ENCODE results near the gene LIME1.

LIME1 gene

DNA sequence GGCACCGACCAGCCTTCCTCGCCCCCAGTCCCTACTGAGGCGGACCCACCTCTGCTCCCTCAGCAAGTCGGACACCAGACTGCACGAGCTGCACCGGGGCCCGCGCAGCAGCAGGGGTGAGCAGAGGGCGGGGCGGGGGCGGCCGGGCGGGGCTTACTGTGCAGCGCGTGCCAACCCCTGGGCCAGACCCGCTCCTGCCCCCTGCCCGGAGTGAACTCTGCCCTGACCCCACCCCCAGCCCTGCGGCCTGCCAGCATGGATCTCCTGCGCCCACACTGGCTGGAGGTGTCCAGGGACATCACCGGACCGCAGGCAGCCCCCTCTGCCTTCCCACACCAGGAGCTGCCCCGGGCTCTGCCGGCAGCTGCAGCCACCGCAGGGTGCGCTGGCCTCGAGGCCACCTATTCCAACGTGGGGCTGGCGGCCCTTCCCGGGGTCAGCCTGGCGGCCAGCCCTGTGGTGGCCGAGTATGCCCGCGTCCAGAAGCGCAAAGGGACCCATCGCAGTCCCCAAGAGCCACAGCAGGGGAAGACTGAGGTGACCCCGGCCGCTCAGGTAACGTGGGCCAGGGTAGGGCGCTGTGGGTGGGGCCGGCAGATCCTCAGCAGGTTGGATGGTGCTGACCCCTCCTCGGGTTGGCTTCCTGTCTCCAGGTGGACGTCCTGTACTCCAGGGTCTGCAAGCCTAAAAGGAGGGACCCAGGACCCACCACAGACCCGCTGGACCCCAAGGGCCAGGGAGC lies 1.7 kb downstream of the LIME1 start:
- DNase-seq (ENCODE audit: low spot score): peak; percentile 23

- peak; percentile 69 for DNase-seq (ENCODE audit: low spot score)
These were observed 2.2 kb downstream of the LIME1 start for GRCh38 chr20:63738687-63739129.

DNA sequence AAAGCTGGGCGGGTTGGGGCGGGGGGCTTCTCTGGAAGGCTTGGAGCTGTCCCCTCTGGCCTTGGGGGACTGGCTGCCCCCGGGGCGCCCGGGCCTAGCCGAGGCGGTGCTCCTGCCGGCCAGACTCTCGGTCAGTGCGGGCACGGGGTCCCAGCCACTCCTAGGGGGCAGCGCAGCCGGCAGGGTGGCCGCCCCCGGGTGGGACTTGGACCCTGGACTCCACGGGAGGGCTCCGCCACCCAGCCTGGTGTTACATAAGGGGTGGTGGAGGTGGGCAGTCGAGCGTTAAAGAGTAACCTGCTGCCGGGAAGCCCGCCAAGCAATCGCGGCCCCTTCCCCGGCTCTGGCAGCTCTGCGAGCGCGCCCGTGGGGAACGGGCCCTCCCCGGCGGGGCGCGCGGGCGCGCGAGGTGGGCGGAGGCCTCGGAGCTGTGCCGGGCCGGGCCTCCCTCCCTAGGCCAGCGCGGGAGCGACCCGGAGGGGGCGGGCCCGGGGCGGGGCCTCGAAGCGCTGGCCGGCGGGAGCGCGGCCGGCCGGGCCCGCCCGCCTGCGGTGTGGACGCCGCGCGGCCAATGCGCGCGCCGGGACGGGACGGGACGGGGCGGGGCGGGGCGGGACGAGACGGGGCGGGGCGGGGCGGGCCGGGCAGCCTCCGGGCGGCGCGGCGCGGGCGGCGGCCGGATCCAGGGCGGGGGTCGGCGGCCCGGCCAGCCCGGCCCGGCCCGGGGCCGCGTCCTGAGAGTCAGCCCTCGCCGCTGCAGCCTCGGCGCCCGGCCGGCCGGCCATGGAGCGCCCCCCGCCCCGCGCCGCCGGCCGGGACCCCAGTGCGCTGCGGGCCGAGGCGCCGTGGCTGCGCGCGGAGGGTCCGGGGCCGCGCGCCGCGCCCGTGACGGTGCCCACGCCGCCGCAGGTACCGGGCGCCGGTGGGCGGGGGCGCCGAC lies 2.9 kb downstream of the LIME1 start, which contains the start of gene SLC2A4RG:
SLC2A4RG (plus strand) TSS at position 647 of the 940 bp plus-strand sequence; CDS start at position 784, 137 bp downstream.
- peak; percentile 73 for DNase-seq (ENCODE audit: low spot score)

DNA sequence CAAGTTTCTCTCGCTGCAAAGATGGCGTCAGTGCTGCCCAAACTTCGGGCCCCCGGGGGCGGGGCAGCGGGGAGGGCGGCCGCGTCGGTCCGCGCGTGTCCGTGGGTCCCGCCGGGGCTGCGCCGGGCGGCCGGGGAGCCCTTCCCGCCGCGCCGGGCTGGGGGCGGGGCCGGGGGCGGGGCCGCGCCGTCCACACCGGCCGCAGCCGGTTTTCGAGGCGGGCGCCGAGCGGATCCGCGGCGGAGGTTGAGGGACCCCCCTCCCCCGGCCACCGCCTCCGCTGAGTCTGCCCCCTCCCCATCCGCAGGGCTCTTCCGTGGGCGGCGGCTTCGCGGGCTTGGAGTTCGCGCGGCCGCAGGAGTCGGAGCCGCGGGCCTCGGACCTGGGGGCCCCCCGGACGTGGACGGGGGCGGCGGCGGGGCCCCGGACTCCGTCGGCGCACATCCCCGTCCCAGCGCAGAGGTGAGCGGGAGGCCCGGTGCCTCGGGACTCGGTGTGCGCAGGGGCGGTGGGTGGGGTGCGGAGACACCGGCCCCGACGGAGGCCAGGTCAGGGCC lies 3.7 kb downstream of the LIME1 start:
- DNase-seq (ENCODE audit: low spot score): no peak

GRCh38 chr20:63740627-63741353 lies 4.3 kb downstream of the LIME1 start:
- peak; percentile 86 for DNase-seq (ENCODE audit: low spot score)

DNA sequence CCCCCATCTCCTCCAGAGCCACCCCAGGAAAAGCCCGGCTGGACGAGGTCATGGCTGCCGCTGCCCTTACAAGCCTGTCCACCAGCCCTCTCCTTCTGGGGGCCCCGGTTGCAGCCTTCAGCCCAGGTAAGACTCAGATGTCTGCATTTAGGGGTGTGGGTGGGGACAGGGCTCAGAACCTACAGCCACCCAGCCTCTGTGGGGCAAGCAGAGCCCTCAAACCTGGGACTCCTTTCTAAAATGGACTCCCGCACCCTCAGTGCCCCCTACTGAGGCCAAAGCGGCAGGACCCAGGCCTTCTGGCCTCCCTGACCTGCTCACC lies 4.9 kb downstream of the LIME1 start:
- DNase-seq (ENCODE audit: low spot score): no peak

DNA sequence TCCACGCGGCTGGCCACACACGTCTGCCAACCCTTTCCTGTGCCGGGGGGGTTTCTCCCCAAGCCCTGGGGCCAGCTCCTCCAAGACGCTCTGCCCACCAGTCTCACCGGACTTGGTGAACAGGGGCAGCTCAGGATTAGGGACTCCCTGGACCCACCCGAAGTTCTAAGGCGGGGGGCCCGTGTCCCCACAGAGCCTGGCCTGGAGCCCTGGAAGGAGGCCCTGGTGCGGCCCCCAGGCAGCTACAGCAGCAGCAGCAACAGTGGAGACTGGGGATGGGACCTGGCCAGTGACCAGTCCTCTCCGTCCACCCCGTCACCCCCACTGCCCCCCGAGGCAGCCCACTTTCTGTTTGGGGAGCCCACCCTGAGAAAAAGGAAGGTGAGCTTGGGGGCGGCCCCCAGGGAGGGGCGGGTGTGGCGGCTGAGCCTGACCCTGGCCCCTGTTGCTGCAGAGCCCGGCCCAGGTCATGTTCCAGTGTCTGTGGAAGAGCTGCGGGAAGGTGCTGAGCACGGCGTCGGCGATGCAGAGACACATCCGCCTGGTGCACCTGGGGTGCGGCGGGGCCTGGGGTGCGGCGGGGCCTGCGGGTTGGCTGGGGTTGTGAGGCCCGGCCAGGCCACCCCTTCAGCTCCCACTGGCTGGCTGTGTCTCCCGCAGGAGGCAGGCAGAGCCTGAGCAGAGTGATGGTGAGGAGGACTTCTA lies 5.4 kb downstream of the LIME1 start:
- no peak for DNase-seq (ENCODE audit: low spot score)

- DNase-seq (ENCODE audit: low spot score): no peak
These were observed 6.0 kb downstream of the LIME1 start for GRCh38 chr20:63742381-63743024.

DNA sequence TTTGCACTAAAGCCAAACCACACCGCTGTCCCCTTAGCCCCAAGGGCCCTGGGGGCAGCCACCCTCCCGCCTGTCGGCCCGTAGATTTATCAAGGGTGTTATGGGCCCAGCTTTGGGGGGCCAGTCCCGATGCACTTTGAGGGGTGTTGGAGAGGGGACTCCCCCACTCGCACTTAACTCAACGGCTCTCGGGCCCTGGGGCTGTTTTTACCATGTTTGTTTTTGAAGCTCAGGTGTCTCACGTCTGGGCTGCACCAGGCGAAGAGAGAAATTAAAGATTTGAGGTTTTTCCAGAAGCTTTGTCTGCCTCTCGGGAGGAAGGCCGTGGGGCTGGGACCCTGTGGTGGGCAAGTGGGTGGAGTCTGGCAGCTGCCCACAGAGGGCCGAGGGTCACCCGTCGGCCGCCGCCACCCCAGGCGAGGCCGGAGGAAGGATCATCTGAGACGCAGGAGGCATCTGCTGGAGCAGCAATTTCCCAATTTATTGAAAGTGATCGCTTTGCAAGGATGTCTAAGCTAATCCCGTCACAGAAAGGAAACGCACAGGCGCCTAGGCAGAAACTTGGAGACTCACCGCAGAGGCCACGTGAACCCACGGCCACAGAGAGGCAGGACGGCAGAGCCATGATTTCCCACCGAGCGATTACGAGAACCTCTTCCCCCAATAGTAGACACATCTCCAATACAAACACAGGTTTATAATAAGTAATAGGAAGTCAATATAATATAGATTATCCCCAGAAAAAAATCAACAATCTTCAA lies 6.9 kb downstream of the LIME1 start:
- DNase-seq (ENCODE audit: low spot score): no peak

DNA sequence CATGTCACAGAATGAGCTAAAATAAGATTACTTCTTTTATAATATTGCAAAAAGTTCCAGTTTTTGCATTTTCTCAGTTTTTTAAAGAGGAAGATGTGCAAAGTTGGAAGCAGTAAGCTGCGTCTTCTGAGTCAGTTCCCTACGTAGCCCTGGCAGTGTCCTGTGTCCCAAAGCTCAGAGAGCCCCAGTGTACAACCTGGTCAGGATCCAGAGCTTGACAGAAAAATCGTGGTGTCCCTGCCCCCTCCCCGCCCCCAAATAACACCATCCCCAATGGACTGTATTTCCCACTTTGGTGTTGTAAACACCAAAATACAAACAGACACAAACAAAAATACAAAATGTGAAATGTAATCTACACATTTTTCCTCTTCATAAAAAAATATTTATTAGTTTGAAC lies 7.7 kb downstream of the LIME1 start:
- DNase-seq (ENCODE audit: low spot score): no peak

DNA sequence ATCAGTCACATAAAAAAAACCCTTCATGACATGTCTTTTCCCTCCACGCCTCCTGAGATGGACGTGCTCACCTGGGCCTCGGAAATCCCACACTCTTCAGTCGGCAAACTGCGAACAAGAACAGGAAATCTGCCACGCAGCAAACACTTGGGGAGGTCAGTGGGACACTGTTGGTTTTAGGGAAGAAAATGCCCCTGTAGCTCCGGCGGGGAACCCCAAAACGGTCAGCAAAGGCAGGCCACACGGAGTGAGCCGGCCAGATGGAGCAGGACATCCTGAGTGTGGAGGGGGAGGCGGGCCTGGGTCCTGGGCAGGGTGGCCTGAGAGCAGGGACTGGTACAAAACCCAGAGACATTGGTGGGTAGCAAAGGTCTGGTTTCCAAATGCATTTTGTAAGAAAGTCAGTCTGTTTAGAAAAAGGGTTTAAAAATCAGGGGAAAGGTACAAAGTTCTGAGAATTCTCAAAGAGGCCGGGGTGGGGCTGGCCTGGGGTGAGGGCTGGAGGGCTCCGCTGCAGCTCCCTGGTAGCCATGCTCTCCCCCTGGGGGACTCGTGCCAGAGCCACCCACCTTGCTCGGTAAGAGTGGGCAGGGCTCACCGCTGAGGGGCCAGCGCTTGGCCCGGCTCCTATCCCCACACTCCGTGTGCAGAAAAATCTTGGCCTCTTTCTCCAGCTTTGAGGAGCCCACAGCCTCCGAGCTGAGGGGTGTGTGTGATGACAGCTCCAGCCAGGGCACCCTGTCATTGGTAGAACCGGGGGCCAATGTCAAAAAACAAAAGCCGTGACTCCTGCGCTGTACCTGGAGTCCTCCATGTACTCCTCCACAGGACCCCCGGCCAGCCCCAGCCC lies 8.3 kb downstream of the LIME1 start:
- DNase-seq (ENCODE audit: low spot score): no peak

DNA sequence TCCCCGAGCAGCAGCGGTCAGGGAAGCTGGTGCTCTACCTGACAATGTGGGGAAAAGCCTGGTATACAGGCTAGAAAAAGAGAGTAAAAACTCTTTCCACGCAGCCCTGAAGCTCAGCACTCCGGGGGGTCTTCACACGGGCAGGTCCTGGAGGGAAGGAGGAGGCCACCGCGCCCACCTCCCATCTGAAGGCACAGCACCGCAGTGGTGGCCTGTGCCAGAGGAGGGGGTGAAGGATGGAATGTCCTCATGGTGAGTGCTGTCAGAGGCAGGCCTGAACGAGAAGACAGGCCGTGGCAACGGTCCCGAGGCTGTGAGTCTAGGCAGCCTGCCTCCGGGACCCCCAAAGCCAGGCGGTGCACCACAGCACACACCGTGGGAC lies 9.0 kb downstream of the LIME1 start:
- no peak for DNase-seq (ENCODE audit: low spot score)

GRCh38 chr20:63745961-63746731 lies 9.7 kb downstream of the LIME1 start:
- DNase-seq (ENCODE audit: low spot score): no peak

GRCh38 chr20:63746751-63747315 lies 10.4 kb downstream of the LIME1 start:
- no peak for DNase-seq (ENCODE audit: low spot score)

- no peak for DNase-seq (ENCODE audit: low spot score)
These were observed 11.2 kb downstream of the LIME1 start for GRCh38 chr20:63747622-63748069.

DNA sequence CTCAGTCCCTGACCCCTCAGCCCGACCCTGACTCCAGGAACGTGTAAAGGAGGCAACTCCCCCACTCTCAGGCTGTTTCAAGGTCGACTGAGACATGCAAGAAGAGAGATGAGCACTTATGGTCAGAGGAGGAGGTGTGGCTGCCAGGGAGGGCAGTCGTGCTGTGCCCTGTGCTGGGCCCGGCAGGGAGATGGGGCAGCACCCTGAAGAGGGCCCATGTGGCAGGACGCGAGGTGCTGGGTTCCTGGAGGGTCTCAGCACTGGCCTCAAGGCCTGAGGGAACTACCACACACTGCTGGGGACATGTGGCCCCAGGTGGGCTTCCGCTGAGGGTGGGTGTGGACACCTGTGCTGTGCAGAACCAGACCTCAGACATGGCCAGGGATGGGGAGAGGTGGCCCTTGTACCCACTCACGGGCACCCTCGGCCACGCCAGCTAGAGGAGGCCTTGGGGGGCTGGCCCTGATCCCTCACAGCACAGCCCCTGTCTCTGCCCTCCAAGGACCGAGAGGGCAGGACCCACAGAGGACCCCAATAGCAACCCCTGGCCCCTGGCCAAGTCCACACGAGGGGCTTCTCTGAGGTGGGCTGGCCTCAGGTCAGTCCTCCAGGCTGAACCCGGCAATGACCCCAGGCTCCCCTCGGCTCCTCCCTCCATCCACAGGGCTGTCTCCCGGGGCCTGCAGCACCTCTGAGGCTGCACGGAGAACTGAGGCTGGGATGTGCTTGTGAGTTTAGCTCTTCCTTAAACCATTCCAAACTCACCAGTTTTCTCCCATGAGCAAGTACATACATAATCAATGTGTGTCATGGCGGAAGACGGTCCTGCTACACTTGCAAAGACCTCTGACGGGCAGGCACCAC lies 11.8 kb downstream of the LIME1 start:
- DNase-seq (ENCODE audit: low spot score): no peak

DNA sequence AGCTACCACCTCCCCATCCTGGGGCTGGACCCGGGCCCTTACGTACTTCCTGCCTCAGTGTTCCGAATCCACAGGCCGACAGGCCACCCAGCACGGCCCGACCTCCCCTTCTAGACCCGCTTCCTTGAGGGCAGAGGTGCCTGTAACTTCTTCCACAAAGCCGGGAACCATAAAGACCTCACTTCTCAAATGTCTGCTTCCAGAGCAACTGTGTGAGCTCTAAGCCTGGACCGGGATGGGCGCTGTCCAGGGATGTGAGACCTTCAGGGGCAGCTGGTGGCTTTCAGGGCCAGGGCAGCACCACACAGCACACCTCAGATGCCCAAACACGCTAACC lies 12.4 kb downstream of the LIME1 start:
- DNase-seq (ENCODE audit: low spot score): no peak

Data from SK-N-DZ (cell line).